Transverse colon (tissue), 4 donors: Measurements from ENCODE around the gene CELA2B. TPM values are rescaled to one million over a fixed set of nuclear protein-coding genes. Genes with fewer than 3 reads are reported as not detected.

ENCODE experiments used
- DNase-seq: peaks from one replicate; pipeline ENCODE4 v3.0.0-alpha.2; 2019
- H3K27ac ChIP-seq, 4 donors: fragments of 200-600 bp; sonication (generic); 2 replicates each; pipeline ENCODE4 v1.5.1; 2016 to 2018; ENCODE audit warnings: inconsistent platforms in 4 of 4
- H3K27me3 ChIP-seq: fragments of 200-600 bp; sonication (generic); 2 replicates; pipeline ENCODE4 v1.5.1; 2017; ENCODE audit warnings: inconsistent platforms
- H3K36me3 ChIP-seq, 4 donors: fragments of 200-600 bp; sonication (generic); 2 replicates each; pipeline ENCODE4 v1.5.1; 2017 to 2019; ENCODE audit warnings: inconsistent platforms in 4 of 4
- H3K4me1 ChIP-seq, 4 donors: fragments of 200-600 bp; sonication (generic); 2 replicates each; pipeline ENCODE4 v1.5.1; 2017 to 2020; ENCODE audit warnings: inconsistent platforms in 4 of 4
- H3K4me3 ChIP-seq, 4 donors: fragments of 200-600 bp; sonication (generic); 1 replicate in 1 of 4; 2 replicates in 3 of 4; pipeline versions ENCODE4 v1.5.1 to v1.6.1; 2017 to 2019; ENCODE audit warnings: inconsistent platforms in 4 of 4
- H3K9me3 ChIP-seq, 2 donors: fragments of 200-600 bp; sonication (generic); 2 replicates each; pipeline ENCODE4 v1.5.1; 2017 to 2019; ENCODE audit warnings: inconsistent platforms in 2 of 2
- CTCF ChIP-seq, 5 experiments: fragments of 200-600 bp in 3 of 5; fragments of 450-650 bp in 2 of 5; sonication (generic) in 3 of 5; IDR thresholded peaks; 1 replicate in 2 of 5; 2 replicates in 3 of 5; pipeline ENCODE4 v1.5.1; 2016 to 2017; ENCODE audit warnings: antibody characterized with exemption in 5 of 5, inconsistent platforms in 3 of 5, mild to moderate bottlenecking in 2 of 5, moderate library complexity in 1 of 5
- EP300 ChIP-seq: sonication (generic); formaldehyde crosslinking; IDR thresholded peaks from one replicate; pipeline ENCODE4 v1.6.1; 2017; ENCODE audit warnings: antibody characterized with exemption, low read depth
- POLR2A ChIP-seq: fragments of 450-650 bp; IDR thresholded peaks from one replicate; pipeline ENCODE4 v1.6.1; 2016; ENCODE audit warnings: antibody characterized with exemption, mild to moderate bottlenecking, moderate library complexity
- POLR2AphosphoS5 ChIP-seq, 3 donors: sonication (generic); formaldehyde crosslinking; IDR thresholded peaks; one replicate each; pipeline ENCODE4 v1.6.1; 2016; ENCODE audit warnings: antibody characterized with exemption in 3 of 3
- WGBS, 2 donors: methylation state at CpG; one replicate each; pipeline ENCODE4 v1.1.5; 2018; ENCODE audit warnings: low coverage in 1 of 2; 5-methylcytosine and 5-hydroxymethylcytosine counted together
- in situ Hi-C, 4 donors: fragments of 200-750 bp; cut with MboI; loops; one replicate each; pipeline versions ENCODE4 v1.15.0 to v1.15.1; 2017; ENCODE audit warnings: low sequenced_read_pairs in 3 of 4, low pct_ligation_motif_present in 1 of 4, low pct_unique_long_range_greater_than_20kb in 1 of 4
- intact Hi-C: fragments of 100-400 bp; cut with DNase I; formaldehyde crosslinking; loops from one replicate; pipeline ENCODE4 v1.15.1; 2023; ENCODE audit warnings: low total_unique reads
- total RNA-seq, 4 donors: library from RNA; depleted of rRNA; stranded (reverse); fragments of >200 nt; gene quantifications; one replicate each; pipeline ENCODE4 v1.1.0, GENCODE V29; 2016

The CELA2B gene
- total RNA-seq, 4 donors from 2014 or later: not detected

- in situ Hi-C loops: no loop called here
- intact Hi-C loops: no loop called here
- Histone ChIP-seq H3K27me3 (no peaks in the 10 kb centered on the region), H3K9me3 (no peaks in the 10 kb centered on the region), H3K27ac (peak within 1 kb of the TSS; percentile 96 to 99 (median 98)), H3K4me3 (peak within 1 kb of the TSS; percentile 61 to 89 (median 70)), H3K4me1 (peaks cover 22 to 36% (median 27%) of the 10 kb centered on the region in 4 donors), H3K36me3 (no peaks in the 10 kb centered on the region)
- 0% methylated on average over 15 of the region's 27 CpGs; no CpG with 5 or more reads in 1 of the 2 donors for WGBS, 2 donors
- peak; percentile 66 for TF ChIP-seq POLR2A
- no peak for TF ChIP-seq EP300
- peak; percentile 77 to 92 (median 87) for TF ChIP-seq POLR2AphosphoS5 (IDR thresholded peaks at IDR 0.05)
- peak in 1 of 5 experiments; percentile 13 for TF ChIP-seq CTCF (IDR thresholded peaks at IDR 0.05)
- no peak for DNase-seq
Measured at GRCh38 chr1:15524021-15524282, 48.0 kb downstream of the CELA2B start, which contains the start of gene CASP9. Gene CASP9, minus strand, starts transcription at chr1:15524215. Its CDS starts 15 bp downstream, at chr1:15524200.

GRCh38 chr1:15524283-15525049 is 48.6 kb downstream of the CELA2B start:
- Histone ChIP-seq H3K4me1 (peaks cover 22 to 36% (median 27%) of the 10 kb centered on the region in 4 donors), H3K27ac (peak overlapping the region; percentile 96 to 99 (median 98)), H3K27me3 (no peaks in the 10 kb centered on the region), H3K36me3 (no peaks in the 10 kb centered on the region), H3K9me3 (no peaks in the 10 kb centered on the region), H3K4me3 (peak overlapping the region; percentile 48 to 89 (median 69))
- intact Hi-C loops (loop anchor here (5.0 kb wide), 1 partner anchor 1633 kb away; no protein-coding TSS in a partner anchor), in situ Hi-C loops (no loop called here)
- TF ChIP-seq EP300: peak; percentile 87
- TF ChIP-seq POLR2AphosphoS5 (IDR thresholded peaks at IDR 0.05): peak in 1 of 3 donors; percentile 55
- TF ChIP-seq POLR2A: no peak
- TF ChIP-seq CTCF (IDR thresholded peaks at IDR 0.05): no peak
- 1% methylated on average over 26 of the region's 88 CpGs; no CpG with 5 or more reads in 1 of the 2 donors for WGBS, 2 donors
- DNase-seq: peak; percentile 100

GRCh38 chr1:15525050-15526020 is 49.4 kb downstream of the CELA2B start:
- H3K27ac ChIP-seq: peak overlapping the region; percentile 96 to 99 (median 98)
- peak overlapping the region; percentile 30 to 89 (median 55) for H3K4me3 ChIP-seq
- 0 to 6% methylated on average over 10 to 36 of the region's 40 CpGs for WGBS, 2 donors
- intact Hi-C loops (loop anchor here (5.0 kb wide), 1 partner anchor 1632 kb away; no protein-coding TSS in a partner anchor), in situ Hi-C loops (no loop called here)
- TF ChIP-seq POLR2AphosphoS5 (IDR thresholded peaks at IDR 0.05) (peak; percentile 43 to 75 (median 46)), POLR2A (peak; percentile 57), CTCF (IDR thresholded peaks at IDR 0.05) (no peak), EP300 (no peak)
- no peaks in the 10 kb centered on the region for H3K27me3 ChIP-seq
- H3K9me3 ChIP-seq: no peaks in the 10 kb centered on the region
- no peaks in the 10 kb centered on the region for H3K36me3 ChIP-seq
- DNase-seq: peak; percentile 26
- H3K4me1 ChIP-seq: peaks cover 22 to 36% (median 27%) of the 10 kb centered on the region in 4 donors
